Trophoblast cell (in vitro differentiated cells and primary cell): ENCODE data around the gene HABP2.

Experiments used
- DNase-seq, 2 donors: peaks; one replicate each; pipeline ENCODE4 v3.0.0-alpha.2; 2016
- H2AFZ ChIP-seq: 2 replicates; pipeline ENCODE4 v1.6.1; 2013; ENCODE audit warnings: low read length, moderate library complexity, mild to moderate bottlenecking; ENCODE audit not compliant: insufficient read depth, poor library complexity
- H2AK5ac ChIP-seq: 2 replicates; pipeline ENCODE4 v1.6.1; 2013; ENCODE audit warnings: mild to moderate bottlenecking, low read length
- H2BK120ac ChIP-seq: 2 replicates; pipeline ENCODE4 v1.6.1; 2013; ENCODE audit warnings: low read length, mild to moderate bottlenecking, moderate library complexity; ENCODE audit not compliant: insufficient read depth, poor library complexity
- H2BK12ac ChIP-seq: 2 replicates; pipeline ENCODE4 v1.6.1; 2013; ENCODE audit warnings: mild to moderate bottlenecking, low read length, moderate library complexity
- H2BK5ac ChIP-seq: 2 replicates; pipeline ENCODE4 v1.6.1; 2013; ENCODE audit warnings: low read length, low read depth, moderate library complexity, mild to moderate bottlenecking; ENCODE audit not compliant: poor library complexity
- H3K14ac ChIP-seq: 2 replicates; pipeline ENCODE4 v1.6.1; 2013; ENCODE audit warnings: mild to moderate bottlenecking, low read length
- H3K18ac ChIP-seq: 2 replicates; pipeline ENCODE4 v1.6.1; 2013; ENCODE audit warnings: mild to moderate bottlenecking, low read length
- H3K23ac ChIP-seq: 2 replicates; pipeline ENCODE4 v1.6.1; 2013; ENCODE audit warnings: low read length
- H3K27ac ChIP-seq: 2 replicates; pipeline ENCODE4 v1.5.1; 2013; ENCODE audit warnings: low read depth, mild to moderate bottlenecking, inconsistent platforms, low read length, moderate library complexity
- H3K27me3 ChIP-seq: 2 replicates; pipeline ENCODE4 v1.6.1; 2013; ENCODE audit warnings: inconsistent platforms, mild to moderate bottlenecking, low read length, moderate library complexity; ENCODE audit not compliant: insufficient read depth
- H3K36me3 ChIP-seq, 2 experiments: 1 replicate in 1 of 2; 2 replicates in 1 of 2; pipeline ENCODE4 v1.6.1; 2013; ENCODE audit warnings: low read length in 2 of 2, mild to moderate bottlenecking in 2 of 2, moderate library complexity in 1 of 2; ENCODE audit not compliant: insufficient read depth in 2 of 2, control insufficient read depth in 1 of 2
- H3K4ac ChIP-seq: 2 replicates; pipeline ENCODE4 v1.6.1; 2013; ENCODE audit warnings: low read depth, mild to moderate bottlenecking, low read length, moderate library complexity
- H3K4me1 ChIP-seq, 2 experiments: 1 replicate in 1 of 2; 2 replicates in 1 of 2; pipeline ENCODE4 v1.6.1; 2013; ENCODE audit warnings: low read length in 2 of 2, mild to moderate bottlenecking in 2 of 2, moderate library complexity in 1 of 2; ENCODE audit not compliant: insufficient read depth in 2 of 2, control insufficient read depth in 1 of 2
- H3K4me2 ChIP-seq: 2 replicates; pipeline ENCODE4 v1.6.1; 2013; ENCODE audit warnings: inconsistent platforms, mild to moderate bottlenecking, low read length, moderate library complexity
- H3K4me3 ChIP-seq: 2 replicates; pipeline ENCODE4 v1.5.1; 2013; ENCODE audit warnings: mild to moderate bottlenecking, low read depth, low read length, inconsistent platforms
- H3K79me1 ChIP-seq: one replicate; pipeline ENCODE4 v1.6.1; 2013; ENCODE audit warnings: low read length
- H3K79me2 ChIP-seq: 2 replicates; pipeline ENCODE4 v1.6.1; 2013; ENCODE audit warnings: low read length, mild to moderate bottlenecking; ENCODE audit not compliant: control insufficient read depth, insufficient read depth, poor library complexity
- H3K9ac ChIP-seq: 2 replicates; pipeline ENCODE4 v1.6.1; 2013; ENCODE audit warnings: mild to moderate bottlenecking, low read length
- H3K9me3 ChIP-seq: 2 replicates; pipeline ENCODE4 v1.6.1; 2013; ENCODE audit warnings: low read depth, mild to moderate bottlenecking, control low read depth, inconsistent platforms, low read length; ENCODE audit not compliant: insufficient read depth
- H4K12ac ChIP-seq: 2 replicates; pipeline ENCODE4 v1.6.1; 2013; ENCODE audit warnings: low read depth, mild to moderate bottlenecking, low read length, moderate library complexity
- H4K8ac ChIP-seq: 2 replicates; pipeline ENCODE4 v1.6.1; 2013; ENCODE audit warnings: low read depth, mild to moderate bottlenecking, low read length, moderate library complexity
- H4K91ac ChIP-seq: one replicate; pipeline ENCODE4 v1.6.1; 2013; ENCODE audit warnings: low read depth, mild to moderate bottlenecking, low read length, moderate library complexity
- WGBS: extraction: QIAGEN DNeasy Blood & Tissue Kit; methylation state at CpG from one replicate; pipeline ENCODE4 v1.1.7; 2013; ENCODE audit warnings: missing lambda C conversion rate; ENCODE audit not compliant: insufficient read length, insufficient coverage; ENCODE audit errors: extremely low coverage; 5-methylcytosine and 5-hydroxymethylcytosine counted together

The HABP2 gene

GRCh38 chr10:113576852-113577251 lies 24.0 kb downstream of the HABP2 start:
- WGBS, result no CpG with 5 or more reads among the region's 4 CpGs
- no peak overlapping the region for H2BK12ac ChIP-seq

GRCh38 chr10:113578773-113579172 lies 25.9 kb downstream of the HABP2 start:
- no peaks in the 10 kb centered on the region for H3K27me3 ChIP-seq
- H3K23ac ChIP-seq, result no peak overlapping the region
- H4K8ac ChIP-seq, result no peak overlapping the region
- no peaks in the 10 kb centered on the region for H3K36me3 ChIP-seq
- DNase-seq, result no peak
- H3K18ac ChIP-seq, result no peak overlapping the region
- H3K4me3 ChIP-seq, result no peak overlapping the region
- no peak overlapping the region for H2BK120ac ChIP-seq
- H4K91ac ChIP-seq, result no peak overlapping the region
- H2BK5ac ChIP-seq, result no peak overlapping the region
- no CpG with 5 or more reads among the region's 1 CpG for WGBS
- no peak overlapping the region for H3K27ac ChIP-seq
- H3K4me1 ChIP-seq, result no peaks in the 10 kb centered on the region
- H2AK5ac ChIP-seq, result no peak overlapping the region
- H3K9me3 ChIP-seq, result no peaks in the 10 kb centered on the region
- H2BK12ac ChIP-seq, result no peak overlapping the region
- no peaks in the 10 kb centered on the region for H3K79me2 ChIP-seq
- H3K4ac ChIP-seq, result no peak overlapping the region
- H3K79me1 ChIP-seq, result no peaks in the 10 kb centered on the region
- no peak overlapping the region for H4K12ac ChIP-seq
- no peak overlapping the region for H2AFZ ChIP-seq
- no peak overlapping the region for H3K4me2 ChIP-seq
- H3K9ac ChIP-seq, result no peak overlapping the region
- no peak overlapping the region for H3K14ac ChIP-seq

More at GRCh38 chr10:113576852-113577251, 24.0 kb downstream of the HABP2 start:
- Histone ChIP-seq H3K9ac (no peak overlapping the region), H3K23ac (no peak overlapping the region), H4K12ac (no peak overlapping the region), H3K14ac (no peak overlapping the region), H3K4me1 (no peaks in the 10 kb centered on the region), H3K27me3 (no peaks in the 10 kb centered on the region), H3K79me2 (no peaks in the 10 kb centered on the region), H2AFZ (no peak overlapping the region), H3K4ac (no peak overlapping the region), H3K27ac (no peak overlapping the region), H3K4me2 (no peak overlapping the region), H4K91ac (no peak overlapping the region), H3K79me1 (no peaks in the 10 kb centered on the region), H3K18ac (no peak overlapping the region), H2AK5ac (no peak overlapping the region), H2BK5ac (no peak overlapping the region), H2BK120ac (no peak overlapping the region), H4K8ac (no peak overlapping the region), H3K9me3 (no peaks in the 10 kb centered on the region), H3K36me3 (no peaks in the 10 kb centered on the region), H3K4me3 (no peak overlapping the region)
- DNase-seq, result peak in 1 of 2 donors; percentile 28

DNA sequence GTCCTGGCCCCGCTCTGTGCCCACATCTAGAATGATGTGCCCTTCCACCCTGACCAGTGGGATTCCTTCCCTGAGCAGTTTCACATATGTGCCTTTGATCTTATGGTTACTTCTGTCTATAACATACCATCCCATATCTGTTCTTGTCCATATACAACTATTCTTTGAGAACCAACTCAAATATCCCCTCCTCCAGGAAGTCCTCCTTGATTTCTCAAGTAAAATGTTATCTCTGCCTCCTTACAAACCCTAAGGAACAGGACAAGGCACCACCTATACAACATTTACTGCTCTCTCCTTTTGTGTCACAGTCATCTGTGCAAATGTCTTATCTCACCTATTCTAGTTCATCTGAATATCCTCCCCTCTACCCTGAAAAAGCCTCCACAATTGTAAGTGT lies 28.2 kb downstream of the HABP2 start:
- Histone ChIP-seq H3K9ac (no peak overlapping the region), H2BK120ac (no peak overlapping the region), H3K4ac (no peak overlapping the region), H3K36me3 (no peaks in the 10 kb centered on the region), H3K14ac (no peak overlapping the region), H2AFZ (no peak overlapping the region), H3K27me3 (no peaks in the 10 kb centered on the region), H4K8ac (no peak overlapping the region), H2AK5ac (no peak overlapping the region), H3K23ac (no peak overlapping the region), H3K4me2 (no peak overlapping the region), H4K12ac (no peak overlapping the region), H3K9me3 (no peaks in the 10 kb centered on the region), H3K4me1 (no peaks in the 10 kb centered on the region), H2BK5ac (no peak overlapping the region), H4K91ac (no peak overlapping the region), H3K4me3 (no peak overlapping the region), H3K79me1 (no peaks in the 10 kb centered on the region), H3K79me2 (no peaks in the 10 kb centered on the region), H2BK12ac (no peak overlapping the region), H3K18ac (no peak overlapping the region), H3K27ac (no peak overlapping the region)
- whole genome bisulfite sequencing, result no CpG with 5 or more reads among the region's 1 CpG
- DNase-seq, result no peak

GRCh38 chr10:113583571-113583970 lies 30.7 kb downstream of the HABP2 start:
- Histone ChIP-seq H3K27ac (no peak overlapping the region), H3K4me3 (peak overlapping the region; percentile 44), H3K9me3 (no peaks in the 10 kb centered on the region), H3K36me3 (no peaks in the 10 kb centered on the region), H2BK12ac (no peak overlapping the region), H3K27me3 (no peaks in the 10 kb centered on the region), H2AFZ (no peak overlapping the region), H2AK5ac (no peak overlapping the region), H3K79me1 (no peaks in the 10 kb centered on the region), H3K4me1 (no peaks in the 10 kb centered on the region), H3K9ac (no peak overlapping the region), H3K79me2 (no peaks in the 10 kb centered on the region), H3K14ac (no peak overlapping the region), H3K23ac (no peak overlapping the region), H4K8ac (no peak overlapping the region), H2BK120ac (no peak overlapping the region), H3K18ac (no peak overlapping the region), H4K91ac (no peak overlapping the region), H4K12ac (no peak overlapping the region), H3K4me2 (no peak overlapping the region), H3K4ac (no peak overlapping the region), H2BK5ac (no peak overlapping the region)
- no peak for DNase-seq
- WGBS, result no CpG with 5 or more reads among the region's 3 CpGs
